GM19372 (cell line): ENCODE measurements around the gene CYTH3.

Source experiments
- ATAC-seq: cut with Tn5 transposase; IDR thresholded peaks from one replicate; pipeline ENCODE4 v1.9.1; 2021; ENCODE audit warnings: mild to moderate bottlenecking, low read depth, moderate library complexity; ENCODE audit not compliant: unreplicated experiment

The CYTH3 gene

GRCh38 chr7:6258440-6259182 is 13.8 kb downstream of the CYTH3 start:
- ATAC-seq: no peak

GRCh38 chr7:6257675-6258074 is 14.7 kb downstream of the CYTH3 start:
- ATAC-seq: no peak

GRCh38 chr7:6256677-6257535 is 15.5 kb downstream of the CYTH3 start:
- ATAC-seq: peak; percentile 68

DNA sequence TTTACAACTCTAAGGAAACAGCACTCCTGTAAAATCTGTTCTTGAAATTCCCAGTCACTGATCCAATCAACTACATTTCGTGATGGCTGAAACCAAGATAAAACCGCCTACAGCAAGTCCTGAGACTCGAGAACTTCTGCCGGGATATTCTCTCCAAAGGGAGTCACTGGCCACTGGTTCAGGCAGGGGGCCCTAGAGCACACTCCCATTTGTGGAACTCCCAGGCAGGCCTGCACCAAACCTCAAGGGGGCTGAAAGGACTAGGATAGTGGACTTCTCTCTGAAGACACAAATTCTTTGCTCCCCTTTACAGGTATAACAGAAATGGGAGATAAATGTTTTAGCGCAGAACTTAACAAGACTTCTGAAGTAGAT is 16.3 kb downstream of the CYTH3 start:
- ATAC-seq: no peak

DNA sequence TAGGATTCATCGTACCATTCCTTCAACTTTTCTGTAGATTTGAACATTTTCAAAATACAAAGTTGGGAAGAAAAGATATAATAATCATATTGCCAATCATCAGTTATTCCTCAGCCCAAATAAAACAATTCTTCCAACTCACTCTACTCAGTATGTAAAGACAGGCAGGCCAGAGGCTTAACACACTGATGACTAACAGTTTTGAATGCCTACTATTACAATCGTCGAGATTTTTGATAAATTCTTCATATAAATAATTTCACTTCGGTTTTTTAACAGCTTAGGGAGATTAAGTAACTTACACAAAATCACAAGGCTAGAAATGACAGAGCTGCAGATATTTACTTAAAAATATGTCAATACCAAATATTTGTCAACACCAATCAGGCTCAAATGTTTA is 17.6 kb downstream of the CYTH3 start:
- no peak for ATAC-seq

GRCh38 chr7:6252748-6253147 is 19.7 kb downstream of the CYTH3 start:
- ATAC-seq: no peak

DNA sequence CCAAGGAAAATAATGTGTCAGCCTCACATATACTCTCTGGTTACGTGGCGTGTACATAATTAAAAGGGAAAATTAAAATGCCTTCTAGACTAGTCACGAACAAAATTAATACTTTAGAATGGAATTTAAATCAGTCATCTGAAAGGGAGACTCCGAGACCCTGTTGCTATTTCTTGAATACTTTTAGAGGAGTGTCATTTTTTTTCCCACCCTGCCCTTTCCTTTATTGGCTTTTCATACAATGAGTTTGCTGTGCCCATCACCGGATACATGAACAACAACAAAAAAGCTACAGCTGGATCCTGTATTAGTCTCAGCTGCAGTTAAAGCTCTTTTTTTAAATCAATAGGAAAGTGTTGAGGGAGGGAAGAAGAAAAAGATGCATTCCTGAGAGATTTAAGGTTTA is 20.1 kb downstream of the CYTH3 start:
- ATAC-seq: no peak

GRCh38 chr7:6251653-6252052 is 20.8 kb downstream of the CYTH3 start:
- no peak for ATAC-seq

GRCh38 chr7:6250364-6250833 is 22.0 kb downstream of the CYTH3 start:
- ATAC-seq: peak; percentile 56

GRCh38 chr7:6249043-6249442 is 23.4 kb downstream of the CYTH3 start:
- no peak for ATAC-seq

GRCh38 chr7:6248581-6248980 is 23.8 kb downstream of the CYTH3 start:
- ATAC-seq: no peak

GRCh38 chr7:6246251-6246917 is 26.0 kb downstream of the CYTH3 start:
- no peak for ATAC-seq

GRCh38 chr7:6244021-6244420 is 28.4 kb downstream of the CYTH3 start:
- ATAC-seq: no peak

DNA sequence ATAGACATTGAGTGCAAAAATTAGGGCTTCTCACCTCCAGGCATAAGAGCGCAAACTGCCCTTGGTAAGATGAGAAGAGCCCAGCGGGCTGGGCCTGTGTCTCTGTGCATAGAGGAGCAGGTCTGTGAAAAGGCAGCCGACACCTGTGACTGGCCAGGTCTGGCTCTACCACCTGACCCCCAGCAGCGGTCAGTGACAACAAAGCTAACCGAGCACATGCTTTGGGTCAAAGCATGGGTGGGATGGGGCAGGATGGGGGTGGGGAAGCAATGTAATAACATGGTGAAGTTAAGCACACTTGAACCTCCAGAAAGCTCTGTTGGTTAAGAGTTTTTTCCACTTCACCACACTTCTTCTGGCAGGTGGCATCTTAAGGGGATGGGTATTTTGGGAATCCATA is 29.3 kb downstream of the CYTH3 start:
- ATAC-seq: no peak

GRCh38 chr7:6242561-6242960 is 29.9 kb downstream of the CYTH3 start:
- no peak for ATAC-seq

GRCh38 chr7:6241607-6241973 is 30.8 kb downstream of the CYTH3 start:
- no peak for ATAC-seq

DNA sequence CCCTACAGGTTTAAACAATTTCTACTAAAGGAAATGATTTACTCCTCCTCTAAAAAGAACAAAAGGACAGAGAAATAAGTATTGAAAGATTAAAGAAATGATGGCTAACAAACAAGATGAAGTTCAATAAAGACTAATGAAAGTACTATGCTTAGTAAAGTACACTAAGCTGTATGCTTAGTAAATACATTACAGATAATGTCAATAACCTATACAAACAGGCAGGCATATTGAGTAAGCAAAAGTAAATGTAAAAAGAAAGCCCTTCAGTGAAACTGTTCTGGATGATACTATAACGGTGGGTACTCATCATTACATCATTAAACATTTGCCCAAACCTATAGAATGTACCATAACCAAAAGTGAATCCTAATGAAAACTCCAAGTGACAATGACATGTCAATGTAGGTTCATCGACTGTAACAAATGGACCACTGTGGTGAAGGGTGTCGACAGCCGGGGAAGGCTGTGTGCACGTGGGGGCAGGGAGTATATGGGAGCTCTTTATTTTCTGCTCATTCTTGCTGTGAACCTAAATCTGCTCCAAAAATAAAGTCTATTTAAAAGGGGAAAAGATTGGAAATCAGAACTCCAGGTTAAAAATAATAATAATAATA is 34.0 kb downstream of the CYTH3 start:
- no peak for ATAC-seq

- no peak for ATAC-seq
Measured at GRCh38 chr7:6237730-6238129, 34.7 kb downstream of the CYTH3 start.

DNA sequence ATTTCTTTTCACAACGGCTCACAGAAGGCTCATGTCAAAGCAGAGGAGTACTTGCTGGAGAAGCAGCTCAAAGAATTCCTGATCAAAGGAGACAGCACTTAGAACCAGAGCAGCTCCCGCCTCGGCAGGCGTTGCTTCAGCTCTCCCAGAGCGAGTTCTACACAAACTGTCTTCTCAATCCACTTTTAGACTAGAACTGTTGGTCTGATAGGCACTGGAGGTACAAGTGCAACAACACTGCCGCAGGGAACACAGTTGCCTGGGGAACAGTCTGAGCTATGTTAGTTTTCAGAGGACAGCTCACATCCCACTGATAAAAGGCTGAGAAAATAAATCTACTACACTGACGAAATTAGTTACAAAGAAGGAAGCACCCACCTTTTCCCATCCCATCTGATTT is 35.4 kb downstream of the CYTH3 start:
- ATAC-seq: no peak

- no peak for ATAC-seq
Measured at GRCh38 chr7:6235029-6235871, 37.2 kb downstream of the CYTH3 start.
